ENCODE data around the gene CDH12. TPM values are rescaled to one million over a fixed set of nuclear protein-coding genes. Genes with fewer than 3 reads are reported as not detected.

CDH12 gene
- total RNA-seq, 1 experiment from 2014 or later = not detected

GRCh38 chr5:22460189-22460588, 393.0 kb downstream of the CDH12 start:
- no peaks in the 10 kb centered on the region for H3K79me1 ChIP-seq (ENCODE audit: insufficient read depth, low read depth, low read length, poor library complexity, severe bottlenecking)
- no peak overlapping the region for H3K9ac ChIP-seq (ENCODE audit: extremely low read depth, insufficient read length, low read length)
- no peak overlapping the region for H3K14ac ChIP-seq (ENCODE audit: insufficient read depth, low read length)
- no peak overlapping the region for H3K18ac ChIP-seq (ENCODE audit: insufficient read length, low read depth, low read length)
- no peak overlapping the region for H3K27ac ChIP-seq (ENCODE audit: insufficient read length, low read depth, low read length)
- WGBS (ENCODE audit: extremely low coverage, insufficient read length, low lambda C conversion rate) = no CpG with 5 or more reads among the region's 4 CpGs
- no peaks in the 10 kb centered on the region for H3K23me2 ChIP-seq (ENCODE audit: insufficient read length, low read depth, low read length, poor library complexity, severe bottlenecking)
- Mint-ChIP-seq H3K4me1 (no peaks in the 10 kb centered on the region), H3K4me3 (no peak overlapping the region), H3K9me3 (peaks cover 0 to 5% of the 10 kb centered on the region in 2 experiments; a peak in 3 of 5 replicates), H3K27me3 (ENCODE audit: low read depth) (no peaks in the 10 kb centered on the region), H3K27ac (no peak overlapping the region), H3K36me3 (ENCODE audit: insufficient read depth in 1 of 3, low read depth in 3 of 3) (peaks cover 0 to 6% (median 0%) of the 10 kb centered on the region in 3 experiments; a peak in 2 of 7 replicates)
- H3K4me1 ChIP-seq (ENCODE audit: insufficient read depth, low read length) = no peaks in the 10 kb centered on the region
- H4K8ac ChIP-seq (replicated peaks; ENCODE audit: insufficient read length, low read depth, low read length) = no peak overlapping the region
- no peak overlapping the region for H4K5ac ChIP-seq (ENCODE audit: insufficient read length, low read depth, low read length)
- no peak overlapping the region for H2AK5ac ChIP-seq (ENCODE audit: insufficient read length, low read length)
- no peak overlapping the region for H2BK15ac ChIP-seq (ENCODE audit: low read depth, low read length)
- no peak overlapping the region for H2AFZ ChIP-seq (ENCODE audit: low read length)
- no peak for DNase-seq
- no peak overlapping the region for H3K4ac ChIP-seq (ENCODE audit: low read depth, low read length)
- no peaks in the 10 kb centered on the region for H4K20me1 ChIP-seq (ENCODE audit: control insufficient read depth, insufficient read depth, insufficient read length)
- no peaks in the 10 kb centered on the region for H3K79me2 ChIP-seq (ENCODE audit: insufficient read depth, low read length)
- H3K9me3 ChIP-seq (ENCODE audit: control insufficient read depth, low read depth, low read length) = no peaks in the 10 kb centered on the region
- H3K23ac ChIP-seq (ENCODE audit: insufficient read length, low read depth, low read length) = no peak overlapping the region
- H4K91ac ChIP-seq (ENCODE audit: insufficient read length, low read depth, low read length) = no peak overlapping the region
- H3K56ac ChIP-seq (ENCODE audit: insufficient read length, low read depth, low read length) = no peak overlapping the region
- H3K4me2 ChIP-seq (ENCODE audit: insufficient read depth, insufficient read length, low read length) = no peak overlapping the region
- no peak overlapping the region for H2BK5ac ChIP-seq (ENCODE audit: insufficient read length, low read length)
- no peak overlapping the region for H2BK120ac ChIP-seq (ENCODE audit: low read depth, low read length, poor library complexity, severe bottlenecking)
- no peak overlapping the region for H2BK20ac ChIP-seq (ENCODE audit: low read depth, low read length, poor library complexity, severe bottlenecking)
- H2BK12ac ChIP-seq (ENCODE audit: insufficient read length, low read depth, low read length) = no peak overlapping the region
- H3K27me3 ChIP-seq (ENCODE audit: insufficient read depth, low read length) = no peaks in the 10 kb centered on the region
- no peak for TF ChIP-seq CTCF (conservative IDR thresholded peaks at IDR 0.05)
- no peak overlapping the region for H3T11ph ChIP-seq (ENCODE audit: low read length)
